ENCODE results near the gene HAGHL.
A peak's percentile ranks its signal among the peaks of the same experiment; 100 is the strongest.
"Not testable (repeated sequence)": the region's sequence is repeated elsewhere in the genome, so short reads cannot be mapped to it uniquely, and the experiment has no call there.

HAGHL gene

DNA sequence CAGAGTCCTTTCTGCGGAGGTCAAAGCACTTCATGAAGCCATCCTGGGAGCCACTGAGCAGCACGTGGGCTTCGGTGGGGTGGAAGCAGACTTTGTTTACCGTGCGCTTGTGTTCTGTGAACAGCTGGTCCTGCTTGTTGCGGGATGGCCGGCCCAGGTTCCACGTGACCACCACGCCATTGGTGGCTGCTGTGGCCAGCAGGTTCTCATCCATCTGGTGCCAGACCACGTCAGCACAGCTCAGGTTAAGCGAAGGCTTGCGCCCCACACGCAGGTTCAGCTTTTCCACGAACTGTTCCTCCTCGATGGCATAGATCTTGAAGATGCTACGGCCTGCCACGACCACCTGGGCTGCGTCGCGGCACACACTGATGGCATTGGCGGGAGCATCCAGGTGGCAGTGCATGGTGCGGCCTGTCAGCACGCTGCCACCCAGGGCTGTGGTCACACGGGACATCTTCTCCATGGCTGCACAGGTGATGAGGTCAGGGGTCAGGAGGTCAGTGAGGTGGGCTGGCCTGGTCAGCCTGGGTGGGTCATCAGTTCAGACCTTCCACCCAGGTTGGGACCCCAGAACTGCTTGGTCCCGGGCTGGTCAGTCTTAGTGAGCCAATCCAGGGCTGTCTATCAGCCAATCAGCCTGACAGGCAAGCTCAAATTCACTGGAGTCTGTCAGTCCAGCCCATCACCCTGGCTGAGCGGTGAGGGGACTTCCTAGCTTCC lies 37.6 kb upstream of the HAGHL start:
- Histone ChIP-seq H3K4me3 (ENCODE audit: low read depth in 1 of 2, low read length in 2 of 2) (peak overlapping the region; percentile 73 to 84), H3K27ac (ENCODE audit: low read length) (peak overlapping the region; percentile 83), H2AFZ (ENCODE audit: low read depth, low read length) (peak overlapping the region; percentile 78; the same call in 1 of the 2 replicates)

DNA sequence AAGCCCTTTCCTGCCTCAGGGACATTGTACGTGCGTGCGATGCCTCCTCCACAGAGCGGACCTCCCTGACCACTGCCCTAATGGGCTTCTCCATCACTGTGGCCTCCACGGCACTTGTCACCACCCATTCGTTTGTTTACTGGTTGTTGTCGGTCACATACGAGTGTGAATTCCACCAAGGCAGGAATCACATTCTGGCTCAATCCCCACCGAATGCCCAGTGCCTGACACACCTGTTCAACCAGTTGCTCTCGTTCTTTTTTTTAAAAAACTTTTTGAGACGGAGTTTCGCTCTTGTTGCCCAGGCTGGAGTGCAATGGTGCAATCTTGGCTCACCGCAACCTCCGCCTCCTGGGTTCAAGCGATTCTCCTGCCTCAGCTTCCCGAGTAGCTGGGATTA lies 35.7 kb upstream of the HAGHL start:
- not testable (repeated sequence) for DNase-seq

More for the DNA sequence above, 37.6 kb upstream of the HAGHL start:
- Histone ChIP-seq H4K20me1 (ENCODE audit: insufficient read depth, low read length) (peaks cover 13% of the 10 kb centered on the region; the same call in 1 of the 2 replicates), H3K79me2 (ENCODE audit: insufficient read depth, low read length) (peaks cover 20% of the 10 kb centered on the region), H3K9me3 (ENCODE audit: insufficient read depth, low read length, severe bottlenecking) (no peaks in the 10 kb centered on the region), H3K4me1 (ENCODE audit: insufficient read depth, low read length) (peaks cover 49% of the 10 kb centered on the region), H3K4me2 (ENCODE audit: insufficient read depth, low read length) (peak overlapping the region; percentile 94), H3K36me3 (ENCODE audit: insufficient read depth, low read length) (peaks cover 37% of the 10 kb centered on the region), H3K27me3 (ENCODE audit: insufficient read depth, low read length, poor library complexity) (no peaks in the 10 kb centered on the region), H3K9ac (ENCODE audit: low read depth, low read length) (peak overlapping the region; percentile 80)
- no peak for TF ChIP-seq EZH2 (IDR thresholded peaks at IDR 0.05; ENCODE audit: borderline replicate concordance, low read depth, low read length, severe bottlenecking)
- TF ChIP-seq, protein P1, sequence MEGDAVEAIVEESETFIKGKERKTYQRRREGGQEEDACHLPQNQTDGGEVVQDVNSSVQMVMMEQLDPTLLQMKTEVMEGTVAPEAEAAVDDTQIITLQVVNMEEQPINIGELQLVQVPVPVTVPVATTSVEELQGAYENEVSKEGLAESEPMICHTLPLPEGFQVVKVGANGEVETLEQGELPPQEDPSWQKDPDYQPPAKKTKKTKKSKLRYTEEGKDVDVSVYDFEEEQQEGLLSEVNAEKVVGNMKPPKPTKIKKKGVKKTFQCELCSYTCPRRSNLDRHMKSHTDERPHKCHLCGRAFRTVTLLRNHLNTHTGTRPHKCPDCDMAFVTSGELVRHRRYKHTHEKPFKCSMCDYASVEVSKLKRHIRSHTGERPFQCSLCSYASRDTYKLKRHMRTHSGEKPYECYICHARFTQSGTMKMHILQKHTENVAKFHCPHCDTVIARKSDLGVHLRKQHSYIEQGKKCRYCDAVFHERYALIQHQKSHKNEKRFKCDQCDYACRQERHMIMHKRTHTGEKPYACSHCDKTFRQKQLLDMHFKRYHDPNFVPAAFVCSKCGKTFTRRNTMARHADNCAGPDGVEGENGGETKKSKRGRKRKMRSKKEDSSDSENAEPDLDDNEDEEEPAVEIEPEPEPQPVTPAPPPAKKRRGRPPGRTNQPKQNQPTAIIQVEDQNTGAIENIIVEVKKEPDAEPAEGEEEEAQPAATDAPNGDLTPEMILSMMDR (IDR thresholded peaks at IDR 0.05; ENCODE audit: borderline replicate concordance, extremely low read depth, low read length, poor library complexity, severe bottlenecking) = no peak
- no peak for ATAC-seq (ENCODE audit: insufficient read depth, low read depth)
- DNase-seq = no peak

DNA sequence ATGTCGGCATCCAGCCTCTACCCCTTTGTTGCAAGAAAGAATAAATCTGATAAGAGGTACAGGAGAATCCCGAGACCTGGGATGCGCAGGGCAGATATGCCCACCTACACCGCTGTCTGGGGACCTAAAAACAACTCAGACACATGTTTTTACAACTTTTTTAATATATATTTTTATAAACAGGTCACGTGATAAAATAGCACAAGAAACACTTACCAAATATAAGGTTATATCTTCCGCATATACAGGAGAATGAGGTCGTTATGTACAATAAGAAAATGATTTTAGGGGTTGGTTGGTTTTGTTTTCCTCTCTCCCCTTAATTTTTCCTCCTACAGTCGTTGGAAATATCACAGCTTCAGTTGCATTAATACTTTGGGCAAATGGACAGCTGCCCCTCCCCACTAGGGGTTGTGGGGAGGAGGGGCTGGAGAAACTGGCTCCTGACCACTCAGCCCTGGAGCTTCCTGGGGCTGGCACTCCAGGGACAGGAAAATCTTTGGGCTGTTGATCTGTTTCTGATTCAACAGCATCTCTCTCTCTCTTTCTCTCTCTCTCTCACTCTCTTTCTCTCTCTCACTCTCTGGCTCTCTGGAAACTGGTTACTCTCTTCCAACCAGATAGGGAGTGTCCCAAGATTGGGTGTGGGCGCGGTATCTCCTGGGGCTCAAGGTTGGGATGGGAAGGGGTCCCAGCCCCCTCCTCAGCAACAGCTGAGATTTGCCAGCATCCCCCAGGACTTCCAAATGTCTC lies 34.4 kb upstream of the HAGHL start:
- Histone ChIP-seq H3K79me2 (ENCODE audit: insufficient read depth, low read length) (peaks cover 16% of the 10 kb centered on the region), H3K36me3 (ENCODE audit: insufficient read depth, low read length) (peaks cover 6% of the 10 kb centered on the region), H3K4me3 (ENCODE audit: low read depth in 1 of 2, low read length in 2 of 2) (no peak overlapping the region), H3K27me3 (ENCODE audit: insufficient read depth, low read length, poor library complexity) (no peaks in the 10 kb centered on the region), H2AFZ (ENCODE audit: low read depth, low read length) (no peak overlapping the region), H3K9ac (ENCODE audit: low read depth, low read length) (no peak overlapping the region), H3K27ac (ENCODE audit: low read length) (no peak overlapping the region), H3K4me2 (ENCODE audit: insufficient read depth, low read length) (no peak overlapping the region), H4K20me1 (ENCODE audit: insufficient read depth, low read length) (peaks cover 11% of the 10 kb centered on the region; the same call in 1 of the 2 replicates), H3K9me3 (ENCODE audit: insufficient read depth, low read length, severe bottlenecking) (no peaks in the 10 kb centered on the region), H3K4me1 (ENCODE audit: insufficient read depth, low read length) (peaks cover 29% of the 10 kb centered on the region)
- no peak for ATAC-seq (ENCODE audit: insufficient read depth, low read depth)
- TF ChIP-seq EZH2 (IDR thresholded peaks at IDR 0.05; ENCODE audit: borderline replicate concordance, low read depth, low read length, severe bottlenecking) = no peak
- TF ChIP-seq, protein P1 (IDR thresholded peaks at IDR 0.05; ENCODE audit: borderline replicate concordance, extremely low read depth, low read length, poor library complexity, severe bottlenecking) = no peak
- DNase-seq = no peak

More for the DNA sequence above, 35.7 kb upstream of the HAGHL start:
- H4K20me1 ChIP-seq (ENCODE audit: insufficient read depth, low read length) = peaks cover 13% of the 10 kb centered on the region; the same call in 1 of the 2 replicates
- H3K27me3 ChIP-seq (ENCODE audit: insufficient read depth, low read length, poor library complexity); H3K9ac ChIP-seq (ENCODE audit: low read depth, low read length); H3K9me3 ChIP-seq (ENCODE audit: insufficient read depth, low read length, severe bottlenecking); H3K27ac ChIP-seq (ENCODE audit: low read length); H3K4me3 ChIP-seq (ENCODE audit: low read depth in 1 of 2, low read length in 2 of 2); H3K4me2 ChIP-seq (ENCODE audit: insufficient read depth, low read length); ATAC-seq (ENCODE audit: insufficient read depth, low read depth): not testable (repeated sequence)
- H3K36me3 ChIP-seq (ENCODE audit: insufficient read depth, low read length) = peaks cover 19% of the 10 kb centered on the region
- peaks cover 20% of the 10 kb centered on the region for H3K79me2 ChIP-seq (ENCODE audit: insufficient read depth, low read length)
- peaks cover 30% of the 10 kb centered on the region for H3K4me1 ChIP-seq (ENCODE audit: insufficient read depth, low read length)
- peak overlapping the region; percentile 78; the same call in 1 of the 2 replicates for H2AFZ ChIP-seq (ENCODE audit: low read depth, low read length)

DNA sequence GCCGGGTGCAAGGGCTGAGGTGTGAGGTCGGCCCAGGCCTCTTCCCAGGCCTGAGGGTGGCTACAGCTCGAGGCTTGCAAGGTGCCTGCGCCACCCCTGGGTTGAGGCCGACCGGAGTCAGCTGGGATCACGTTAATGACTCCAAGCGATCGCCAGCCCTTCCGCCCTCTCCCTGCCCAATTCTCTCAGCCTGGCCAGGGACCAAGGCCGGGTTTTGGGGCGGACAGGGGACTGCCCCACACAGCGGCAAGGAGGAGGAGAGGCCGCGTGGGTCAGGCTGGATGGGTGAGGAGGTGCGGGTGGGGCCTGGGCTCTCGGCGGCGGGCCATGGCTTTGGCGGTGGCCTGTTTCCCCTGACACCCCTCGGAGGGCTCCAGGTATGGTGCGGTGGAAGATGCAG lies 33.5 kb upstream of the HAGHL start:
- Histone ChIP-seq H3K9ac (ENCODE audit: low read depth, low read length) (no peak overlapping the region), H3K27ac (ENCODE audit: low read length) (no peak overlapping the region), H3K27me3 (ENCODE audit: insufficient read depth, low read length, poor library complexity) (no peaks in the 10 kb centered on the region), H3K4me1 (ENCODE audit: insufficient read depth, low read length) (peaks cover 22% of the 10 kb centered on the region), H3K4me3 (ENCODE audit: low read depth in 1 of 2, low read length in 2 of 2) (no peak overlapping the region), H3K36me3 (ENCODE audit: insufficient read depth, low read length) (no peaks in the 10 kb centered on the region), H2AFZ (ENCODE audit: low read depth, low read length) (no peak overlapping the region), H4K20me1 (ENCODE audit: insufficient read depth, low read length) (peaks cover 3% of the 10 kb centered on the region; the same call in 1 of the 2 replicates), H3K79me2 (ENCODE audit: insufficient read depth, low read length) (peaks cover 16% of the 10 kb centered on the region), H3K9me3 (ENCODE audit: insufficient read depth, low read length, severe bottlenecking) (no peaks in the 10 kb centered on the region), H3K4me2 (ENCODE audit: insufficient read depth, low read length) (no peak overlapping the region)
- TF ChIP-seq EZH2 (IDR thresholded peaks at IDR 0.05; ENCODE audit: borderline replicate concordance, low read depth, low read length, severe bottlenecking) = no peak
- TF ChIP-seq, protein P1 (IDR thresholded peaks at IDR 0.05; ENCODE audit: borderline replicate concordance, extremely low read depth, low read length, poor library complexity, severe bottlenecking) = no peak
- ATAC-seq (ENCODE audit: insufficient read depth, low read depth) = no peak
- DNase-seq = no peak
